Transverse colon (tissue), 3 donors: ENCODE results near the gene ZNF516.

Experiments used
- POLR2A ChIP-seq: fragments of 450-650 bp; IDR thresholded peaks from one replicate; pipeline ENCODE4 v1.6.1; 2016; ENCODE audit warnings: antibody characterized with exemption, mild to moderate bottlenecking, moderate library complexity
- TF ChIP-seq, protein P1 (sequence below), 5 experiments: fragments of 200-600 bp in 3 of 5; fragments of 450-650 bp in 2 of 5; sonication (generic) in 3 of 5; IDR thresholded peaks; 1 replicate in 2 of 5; 2 replicates in 3 of 5; pipeline ENCODE4 v1.5.1; 2016 to 2017; ENCODE audit warnings: antibody characterized with exemption in 5 of 5, inconsistent platforms in 3 of 5, mild to moderate bottlenecking in 2 of 5, moderate library complexity in 1 of 5

DNA sequence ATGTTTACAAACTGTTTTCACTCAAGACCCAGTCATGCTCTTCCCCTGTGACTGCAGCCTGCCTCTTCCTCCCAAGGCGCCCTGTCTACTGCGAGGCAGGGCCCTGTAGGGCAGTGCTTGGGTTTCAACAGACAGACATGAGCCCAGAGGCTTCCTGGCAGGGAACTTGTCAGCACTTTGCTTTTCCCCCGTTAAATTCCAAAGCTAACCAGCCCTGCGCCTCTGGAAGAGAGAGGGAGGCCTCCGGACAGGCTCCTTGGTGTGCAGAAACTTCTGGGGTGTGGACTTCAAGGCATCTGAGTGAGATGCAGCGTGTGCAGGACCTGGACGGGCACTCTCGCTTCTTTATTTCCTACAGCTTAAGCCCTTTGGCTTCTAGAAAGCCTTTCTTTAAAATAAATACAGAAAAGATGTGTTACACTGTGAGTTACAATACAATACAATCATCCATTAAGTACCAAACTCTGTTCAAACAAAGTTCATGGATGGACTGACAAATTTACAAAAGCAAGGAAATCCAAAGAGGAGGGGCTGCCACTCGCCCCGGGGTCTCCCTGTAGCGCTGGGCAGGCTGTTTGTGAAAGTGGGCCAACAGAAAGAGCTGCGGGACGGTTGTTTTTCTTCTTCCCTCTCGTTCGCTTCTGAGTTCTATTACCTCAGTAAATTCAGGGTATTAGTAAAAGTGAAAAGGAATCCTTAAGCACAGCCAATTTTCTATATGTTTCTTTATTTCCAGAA, 8.8 kb upstream of the ZNF516 start:
- TF ChIP-seq, protein P1, sequence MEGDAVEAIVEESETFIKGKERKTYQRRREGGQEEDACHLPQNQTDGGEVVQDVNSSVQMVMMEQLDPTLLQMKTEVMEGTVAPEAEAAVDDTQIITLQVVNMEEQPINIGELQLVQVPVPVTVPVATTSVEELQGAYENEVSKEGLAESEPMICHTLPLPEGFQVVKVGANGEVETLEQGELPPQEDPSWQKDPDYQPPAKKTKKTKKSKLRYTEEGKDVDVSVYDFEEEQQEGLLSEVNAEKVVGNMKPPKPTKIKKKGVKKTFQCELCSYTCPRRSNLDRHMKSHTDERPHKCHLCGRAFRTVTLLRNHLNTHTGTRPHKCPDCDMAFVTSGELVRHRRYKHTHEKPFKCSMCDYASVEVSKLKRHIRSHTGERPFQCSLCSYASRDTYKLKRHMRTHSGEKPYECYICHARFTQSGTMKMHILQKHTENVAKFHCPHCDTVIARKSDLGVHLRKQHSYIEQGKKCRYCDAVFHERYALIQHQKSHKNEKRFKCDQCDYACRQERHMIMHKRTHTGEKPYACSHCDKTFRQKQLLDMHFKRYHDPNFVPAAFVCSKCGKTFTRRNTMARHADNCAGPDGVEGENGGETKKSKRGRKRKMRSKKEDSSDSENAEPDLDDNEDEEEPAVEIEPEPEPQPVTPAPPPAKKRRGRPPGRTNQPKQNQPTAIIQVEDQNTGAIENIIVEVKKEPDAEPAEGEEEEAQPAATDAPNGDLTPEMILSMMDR (IDR thresholded peaks at IDR 0.05), result no peak
- no peak for TF ChIP-seq POLR2A
